Superior temporal gyrus (tissue), 1 donor: ENCODE results near the gene IGFL1.
"Not testable (repeated sequence)": the region's sequence is repeated elsewhere in the genome, so short reads cannot be mapped to it uniquely, and the experiment has no call there.

Experiments used
- DNase-seq: peaks from one replicate; pipeline ENCODE4 v3.0.0-alpha.2; 2016; ENCODE audit errors: extremely low spot score

The IGFL1 gene

GRCh38 chr19:46229442-46229841 is at the start of gene IGFL1:
IGFL1 (plus strand) TSS chr19:46229742; CDS start chr19:46229775, 33 bp downstream.
- no peak for DNase-seq

GRCh38 chr19:46180701-46181387 is 48.7 kb upstream of the IGFL1 start:
- no peak for DNase-seq

- DNase-seq = no peak
These were observed 48.2 kb upstream of the IGFL1 start for GRCh38 chr19:46181388-46181779.

GRCh38 chr19:46182476-46182875 is 47.1 kb upstream of the IGFL1 start:
- no peak for DNase-seq

GRCh38 chr19:46184775-46185710 is 44.5 kb upstream of the IGFL1 start:
- DNase-seq = not testable (repeated sequence)

GRCh38 chr19:46186101-46186716 is 43.3 kb upstream of the IGFL1 start:
- DNase-seq = no peak

GRCh38 chr19:46186717-46187101 is 42.8 kb upstream of the IGFL1 start:
- no peak for DNase-seq

GRCh38 chr19:46189971-46190888 is 39.3 kb upstream of the IGFL1 start:
- no peak for DNase-seq

GRCh38 chr19:46191356-46191755 is 38.2 kb upstream of the IGFL1 start:
- DNase-seq = no peak

GRCh38 chr19:46191972-46192371 is 37.6 kb upstream of the IGFL1 start:
- no peak for DNase-seq

- DNase-seq = not testable (repeated sequence)
These were observed 36.9 kb upstream of the IGFL1 start for GRCh38 chr19:46192626-46192991.

GRCh38 chr19:46192992-46193650 is 36.4 kb upstream of the IGFL1 start:
- no peak for DNase-seq

GRCh38 chr19:46193678-46194077 is 35.9 kb upstream of the IGFL1 start:
- DNase-seq = no peak

GRCh38 chr19:46195104-46195503 is 34.4 kb upstream of the IGFL1 start:
- DNase-seq = no peak

- not testable (repeated sequence) for DNase-seq
These were observed 33.6 kb upstream of the IGFL1 start for GRCh38 chr19:46195919-46196318.

- no peak for DNase-seq
These were observed 33.0 kb upstream of the IGFL1 start for GRCh38 chr19:46196410-46197124.

- DNase-seq = no peak
These were observed 32.0 kb upstream of the IGFL1 start for GRCh38 chr19:46197314-46198070.

GRCh38 chr19:46198756-46199155 is 30.8 kb upstream of the IGFL1 start:
- DNase-seq = no peak
